ENCODE results near the gene CDKL1. TPM values are rescaled to one million over a fixed set of nuclear protein-coding genes. Genes with fewer than 3 reads are reported as not detected.
"Not testable (repeated sequence)": the region's sequence is repeated elsewhere in the genome, so short reads cannot be mapped to it uniquely, and the experiment has no call there.

CDKL1 gene
- total RNA-seq, 4 donors from 2014 or later = 27.7 to 44.3 (median 36.7) TPM

GRCh38 chr14:50363714-50364111 lies 33.0 kb downstream of the CDKL1 start:
- no peak for TF ChIP-seq CTCF (IDR thresholded peaks at IDR 0.05)
- ATAC-seq (ENCODE audit: low FRiP score) (peak; percentile 61), DNase-seq (ENCODE audit: low spot score) (no peak)

- no peak for ATAC-seq (ENCODE audit: low FRiP score)
- DNase-seq (ENCODE audit: low spot score) = no peak
- TF ChIP-seq CTCF (IDR thresholded peaks at IDR 0.05) = no peak
These were observed 33.6 kb downstream of the CDKL1 start for GRCh38 chr14:50362764-50363713.

DNA sequence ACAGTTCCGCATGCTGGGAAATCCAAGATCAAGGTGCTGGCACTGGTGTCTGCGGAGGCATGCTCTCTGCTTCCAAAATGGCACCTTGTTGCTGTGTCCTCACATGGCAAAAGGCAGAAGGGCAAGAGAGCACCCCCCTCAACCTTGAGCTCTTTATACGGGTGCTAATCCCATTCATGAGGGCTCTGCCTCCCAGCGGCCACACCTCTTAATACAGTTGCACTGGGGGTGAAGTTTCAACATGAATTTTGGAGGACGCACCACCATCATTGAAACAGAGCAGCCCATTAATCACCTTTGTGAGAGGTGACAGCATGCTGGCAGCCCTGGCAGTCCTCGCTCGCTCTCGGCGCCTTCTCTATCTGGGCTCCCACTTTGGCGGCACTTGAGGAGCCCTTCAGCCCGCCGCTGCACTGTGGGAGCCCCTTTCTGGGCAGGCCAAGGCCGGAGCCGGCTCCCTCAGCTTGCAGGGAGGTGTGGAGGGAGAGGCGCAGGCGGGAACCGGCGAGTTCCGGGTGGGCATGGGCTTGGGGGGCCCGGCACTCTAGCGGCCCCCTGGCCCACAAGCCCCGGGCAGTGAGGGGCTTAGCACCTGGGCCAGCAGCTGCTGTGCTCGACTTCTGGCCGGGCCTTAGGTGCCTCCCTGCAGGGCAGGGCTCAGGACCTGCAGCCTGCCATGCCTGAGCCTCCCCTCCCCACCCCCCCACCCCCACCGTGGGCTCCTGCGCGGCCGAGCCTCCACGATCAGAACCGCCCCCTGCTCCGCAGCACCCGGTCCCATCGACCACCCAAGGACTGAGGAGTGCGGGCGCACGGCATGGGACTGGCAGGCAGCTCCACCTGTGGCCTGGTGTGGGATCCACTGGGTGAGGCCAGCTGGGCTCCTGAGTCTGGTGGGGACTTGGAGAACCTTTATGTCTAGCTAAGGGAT lies 34.9 kb downstream of the CDKL1 start:
- ATAC-seq (ENCODE audit: low FRiP score); DNase-seq (ENCODE audit: low spot score): not testable (repeated sequence)

DNA sequence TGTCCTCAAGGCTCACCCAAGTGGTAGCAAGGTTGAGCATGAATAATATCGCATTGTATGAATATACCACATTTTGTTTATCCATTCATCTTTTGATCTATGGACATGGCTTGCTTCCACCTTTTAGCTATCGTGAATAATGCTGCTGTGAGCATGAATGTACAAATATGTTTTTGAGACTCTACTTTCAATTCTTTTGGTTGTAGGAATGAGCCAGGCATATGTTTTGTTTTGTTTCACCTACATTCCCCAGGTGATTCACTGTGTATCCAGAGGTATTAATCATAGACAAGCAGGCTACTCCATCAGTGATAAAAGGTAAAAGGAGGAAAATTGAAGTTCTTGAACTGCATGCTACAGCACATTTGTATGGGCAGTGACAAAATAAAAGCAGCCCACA lies 35.8 kb downstream of the CDKL1 start:
- peak; percentile 21 for ATAC-seq (ENCODE audit: low FRiP score)
- TF ChIP-seq CTCF (IDR thresholded peaks at IDR 0.05) = no peak
- no peak for DNase-seq (ENCODE audit: low spot score)

DNA sequence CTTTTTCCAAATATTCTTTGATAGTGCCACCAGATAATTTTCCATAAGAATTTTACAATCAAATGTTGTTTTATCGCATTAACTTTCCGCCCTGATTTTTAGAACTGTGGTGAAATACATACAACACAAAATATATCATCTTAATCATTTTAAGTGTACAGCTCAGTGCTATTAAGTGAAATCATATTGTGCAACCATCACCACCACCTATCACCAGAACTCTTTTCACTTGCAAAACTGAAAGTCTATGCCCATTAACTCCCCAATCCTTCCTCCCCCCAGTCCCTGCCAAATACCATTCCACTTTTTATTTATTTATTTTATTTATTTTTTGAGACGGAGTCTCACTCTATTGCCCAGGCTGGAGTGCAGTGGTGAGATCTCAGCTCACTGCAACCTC lies 36.6 kb downstream of the CDKL1 start:
- peak; percentile 70 for ATAC-seq (ENCODE audit: low FRiP score)
- DNase-seq (ENCODE audit: low spot score) = no peak
- no peak for TF ChIP-seq CTCF (IDR thresholded peaks at IDR 0.05)

DNA sequence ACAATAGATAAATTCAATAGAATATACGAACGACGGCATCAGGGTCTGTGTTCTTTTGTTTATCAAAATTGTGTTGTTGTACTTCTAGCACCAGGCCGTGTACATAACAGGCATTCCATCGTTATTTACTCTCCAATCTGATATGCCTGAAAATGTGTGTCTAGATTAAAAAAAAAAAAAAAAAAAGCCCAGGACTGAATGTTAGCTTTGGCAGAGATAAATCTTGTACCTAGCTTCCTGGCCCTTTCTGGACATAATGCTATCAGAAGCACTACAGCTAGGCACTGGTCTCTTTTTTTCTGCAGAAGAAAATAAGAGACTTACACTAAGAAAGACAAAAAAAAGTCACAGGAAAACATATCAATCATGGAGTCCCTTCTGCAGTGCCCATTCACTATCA lies 37.0 kb downstream of the CDKL1 start:
- no peak for ATAC-seq (ENCODE audit: low FRiP score)
- TF ChIP-seq CTCF (IDR thresholded peaks at IDR 0.05) = no peak
- no peak for DNase-seq (ENCODE audit: low spot score)

- no peak for ATAC-seq (ENCODE audit: low FRiP score)
- TF ChIP-seq CTCF (IDR thresholded peaks at IDR 0.05) = no peak
- no peak for DNase-seq (ENCODE audit: low spot score)
These were observed 38.8 kb downstream of the CDKL1 start for GRCh38 chr14:50357753-50358395.

Measured in omental fat pad (tissue), 4 donors.